Aorta (tissue), 5 donors: Measurements from ENCODE around the gene SCN9A. TPM values are rescaled to one million over a fixed set of nuclear protein-coding genes. Genes with fewer than 3 reads are reported as not detected.
A peak's percentile ranks its signal among the peaks of the same experiment; 100 is the strongest.

Experiments used
- ATAC-seq: fragments of 200-7000 bp; cut with Tn5 transposase; one replicate; pipeline ENCODE4 v1.9.1; 2022; ENCODE audit warnings: moderate library complexity; ENCODE audit not compliant: low FRiP score
- DNase-seq, 2 donors: peaks; one replicate each; pipeline ENCODE4 v3.0.0-alpha.2; 2020
- H3K27ac ChIP-seq, 2 donors: one replicate each; pipeline ENCODE4 v1.5.1; 2013; ENCODE audit warnings: low read length in 2 of 2, mild to moderate bottlenecking in 2 of 2, moderate library complexity in 2 of 2, control low read depth in 1 of 2, inconsistent platforms in 1 of 2, low read depth in 1 of 2
- H3K27me3 ChIP-seq, 2 donors: one replicate each; pipeline ENCODE4 v1.6.1; 2013; ENCODE audit warnings: control low read depth in 1 of 2, low read length in 1 of 2, mild to moderate bottlenecking in 1 of 2, moderate library complexity in 1 of 2; ENCODE audit not compliant: insufficient read depth in 2 of 2, control insufficient read depth in 1 of 2
- H3K36me3 ChIP-seq, 2 donors: one replicate each; pipeline ENCODE4 v1.6.1; 2013; ENCODE audit warnings: control low read depth in 1 of 2, low read length in 1 of 2, mild to moderate bottlenecking in 1 of 2; ENCODE audit not compliant: insufficient read depth in 2 of 2, control insufficient read depth in 1 of 2
- H3K4me1 ChIP-seq, 2 donors: one replicate each; pipeline ENCODE4 v1.6.1; 2013; ENCODE audit warnings: low read length in 2 of 2, control low read depth in 1 of 2, mild to moderate bottlenecking in 1 of 2, moderate library complexity in 1 of 2; ENCODE audit not compliant: insufficient read depth in 2 of 2, control insufficient read depth in 1 of 2
- H3K4me3 ChIP-seq, 2 donors: one replicate each; pipeline ENCODE4 v1.5.1; 2013; ENCODE audit warnings: low read length in 2 of 2, control low read depth in 1 of 2, mild to moderate bottlenecking in 1 of 2
- H3K9me3 ChIP-seq: one replicate; pipeline ENCODE4 v1.6.1; 2013; ENCODE audit warnings: mild to moderate bottlenecking, low read length; ENCODE audit not compliant: control insufficient read depth
- WGBS, 2 donors: extraction: QIAGEN DNeasy Blood & Tissue Kit; methylation state at CpG; one replicate each; pipeline ENCODE4 v1.1.7; 2013; 5-methylcytosine and 5-hydroxymethylcytosine counted together
- intact Hi-C, 2 donors: fragments of 100-400 bp; cut with DNase I; formaldehyde crosslinking; loops; one replicate each; pipeline versions ENCODE4 v1.14.2 to v1.15.0; 2022
- polyA plus RNA-seq, 2 donors: library from polyadenylated mRNA; stranded (reverse); fragments of 200-250 nt; gene quantifications; one replicate each; pipeline ENCODE4 v1.2.3, GENCODE V29; 2013
- total RNA-seq, 2 donors: library from RNA; stranded (reverse); fragmentation: NEBNext Ultra II Directional; extraction: Animal tissue kit (Norgen Biotek cat#: 25700); gene quantifications; one replicate each; pipeline ENCODE4 v1.2.1, GENCODE V29; 2021
- donor health status: healthy with polysubstance abuse.
- donor health status: Bipolar disorder and iron deficiency.
- donor health status: DM: no; HTN: no; CAD: no.
- donor health status: DM: no; HTN: no; CAD: no.
- donor health status: DM: yes; HTN: yes; CAD: no.

Gene SCN9A
- total and polyA plus RNA-seq, 4 donors: 0.13 to 15.2 (median 1.7) TPM

GRCh38 chr2:166304656-166305055 lies 71.1 kb downstream of the SCN9A start:
- H3K36me3 ChIP-seq: no peaks in the 10 kb centered on the region
- intact Hi-C loops: no loop called here
- H3K4me3 ChIP-seq: no peak overlapping the region
- H3K27me3 ChIP-seq: no peaks in the 10 kb centered on the region
- no peaks in the 10 kb centered on the region for H3K4me1 ChIP-seq
- H3K9me3 ChIP-seq: no peaks in the 10 kb centered on the region
- DNase-seq (no peak), ATAC-seq (no peak)
- 98 to 100% methylated on average over 1 of the region's 1 CpG for WGBS, 2 donors
- H3K27ac ChIP-seq: no peak overlapping the region

- Histone ChIP-seq H3K9me3 (no peaks in the 10 kb centered on the region), H3K27ac (no peak overlapping the region), H3K4me3 (no peak overlapping the region), H3K36me3 (no peaks in the 10 kb centered on the region), H3K27me3 (no peaks in the 10 kb centered on the region), H3K4me1 (no peaks in the 10 kb centered on the region)
- WGBS, 2 donors: 55 to 57% methylated on average over 3 of the region's 3 CpGs
- intact Hi-C loops: no loop called here
- no peak for DNase-seq
- no peak for ATAC-seq
These were observed 73.7 kb downstream of the SCN9A start for GRCh38 chr2:166302036-166302435.

GRCh38 chr2:166297951-166298350 lies 77.8 kb downstream of the SCN9A start:
- Histone ChIP-seq H3K36me3 (no peaks in the 10 kb centered on the region), H3K9me3 (no peaks in the 10 kb centered on the region), H3K27ac (no peak overlapping the region), H3K27me3 (peaks cover 0 to 2% of the 10 kb centered on the region in 2 donors), H3K4me3 (no peak overlapping the region), H3K4me1 (no peaks in the 10 kb centered on the region)
- ATAC-seq (no peak), DNase-seq (no peak)
- WGBS, 2 donors: 68 to 71% methylated on average over 2 of the region's 2 CpGs
- intact Hi-C loops: no loop called here

- Histone ChIP-seq H3K27ac (no peak overlapping the region), H3K4me1 (no peaks in the 10 kb centered on the region), H3K36me3 (no peaks in the 10 kb centered on the region), H3K27me3 (peaks cover 0 to 2% of the 10 kb centered on the region in 2 donors), H3K4me3 (no peak overlapping the region), H3K9me3 (no peaks in the 10 kb centered on the region)
- WGBS, 2 donors: 68 to 72% methylated on average over 1 of the region's 1 CpG
- intact Hi-C loops: no loop called here
- ATAC-seq: no peak
- DNase-seq: no peak
These were observed 81.8 kb downstream of the SCN9A start for GRCh38 chr2:166293984-166294383.

- no peak for ATAC-seq
- DNase-seq: no peak
- Histone ChIP-seq H3K27ac (no peak overlapping the region), H3K9me3 (no peaks in the 10 kb centered on the region), H3K4me3 (no peak overlapping the region), H3K36me3 (no peaks in the 10 kb centered on the region), H3K27me3 (no peaks in the 10 kb centered on the region), H3K4me1 (no peaks in the 10 kb centered on the region)
- intact Hi-C loops: no loop called here
These were observed 90.5 kb downstream of the SCN9A start for GRCh38 chr2:166285215-166285614.

- Histone ChIP-seq H3K36me3 (no peaks in the 10 kb centered on the region), H3K27ac (no peak overlapping the region), H3K27me3 (no peaks in the 10 kb centered on the region), H3K9me3 (no peaks in the 10 kb centered on the region), H3K4me1 (no peaks in the 10 kb centered on the region), H3K4me3 (no peak overlapping the region)
- peak; percentile 38 for ATAC-seq
- WGBS, 2 donors: 75 to 86% methylated on average over 9 of the region's 9 CpGs
- no peak for DNase-seq
- intact Hi-C loops: no loop called here
These were observed 91.4 kb downstream of the SCN9A start for GRCh38 chr2:166284359-166284758.

- Histone ChIP-seq H3K27ac (no peak overlapping the region), H3K27me3 (no peaks in the 10 kb centered on the region), H3K9me3 (no peaks in the 10 kb centered on the region), H3K4me1 (no peaks in the 10 kb centered on the region), H3K36me3 (no peaks in the 10 kb centered on the region), H3K4me3 (no peak overlapping the region)
- intact Hi-C loops: no loop called here
- ATAC-seq (no peak), DNase-seq (no peak)
These were observed 93.6 kb downstream of the SCN9A start for GRCh38 chr2:166282154-166282553.

GRCh38 chr2:166278856-166279255 lies 96.9 kb downstream of the SCN9A start:
- WGBS, 2 donors: 77 to 81% methylated on average over 4 of the region's 4 CpGs
- intact Hi-C loops: no loop called here
- ATAC-seq: no peak

GRCh38 chr2:166270376-166270775 lies 105.4 kb downstream of the SCN9A start:
- H3K36me3 ChIP-seq: no peaks in the 10 kb centered on the region
- no peaks in the 10 kb centered on the region for H3K4me1 ChIP-seq
- 88 to 92% methylated on average over 6 of the region's 6 CpGs for WGBS, 2 donors
- no peak overlapping the region for H3K4me3 ChIP-seq
- DNase-seq (no peak), ATAC-seq (no peak)
- H3K27ac ChIP-seq: no peak overlapping the region
- no peaks in the 10 kb centered on the region for H3K9me3 ChIP-seq
- H3K27me3 ChIP-seq: no peaks in the 10 kb centered on the region
- intact Hi-C loops: no loop called here

More at GRCh38 chr2:166278856-166279255, 96.9 kb downstream of the SCN9A start:
- Histone ChIP-seq H3K27me3 (no peaks in the 10 kb centered on the region), H3K36me3 (no peaks in the 10 kb centered on the region), H3K9me3 (no peaks in the 10 kb centered on the region), H3K27ac (no peak overlapping the region), H3K4me1 (no peaks in the 10 kb centered on the region), H3K4me3 (no peak overlapping the region)
- no peak for DNase-seq
